AML-193 (cell line): ENCODE data around the gene PCNX2.
"Not testable (repeated sequence)": the region's sequence is repeated elsewhere in the genome, so short reads cannot be mapped to it uniquely, and the experiment has no call there.

ENCODE experiments used
- DNase-seq, 2 experiments: peaks; one replicate each; lab custom pipeline; 2025; lab: John Stamatoyannopoulos, UW

Gene PCNX2

DNA sequence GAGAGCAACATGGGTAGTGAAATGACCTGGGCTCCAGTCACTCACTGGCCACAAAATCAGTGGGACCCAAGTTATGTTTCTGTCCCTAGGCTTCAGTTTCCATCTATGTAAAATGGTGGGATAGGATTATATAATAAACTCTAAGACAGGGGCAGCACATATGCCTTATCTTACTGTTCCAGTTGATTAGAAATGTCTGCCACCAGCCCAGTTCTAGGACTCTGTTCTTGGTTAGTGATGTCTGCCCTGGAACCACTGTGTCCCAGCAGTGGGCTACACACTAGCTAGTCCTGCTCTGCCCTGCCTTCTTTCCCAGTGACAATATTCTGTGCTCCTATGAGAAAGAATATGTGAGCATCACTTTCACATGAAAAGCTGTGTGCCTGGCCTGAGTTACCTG, 138.3 kb downstream of the PCNX2 start:
- no peak for DNase-seq

DNA sequence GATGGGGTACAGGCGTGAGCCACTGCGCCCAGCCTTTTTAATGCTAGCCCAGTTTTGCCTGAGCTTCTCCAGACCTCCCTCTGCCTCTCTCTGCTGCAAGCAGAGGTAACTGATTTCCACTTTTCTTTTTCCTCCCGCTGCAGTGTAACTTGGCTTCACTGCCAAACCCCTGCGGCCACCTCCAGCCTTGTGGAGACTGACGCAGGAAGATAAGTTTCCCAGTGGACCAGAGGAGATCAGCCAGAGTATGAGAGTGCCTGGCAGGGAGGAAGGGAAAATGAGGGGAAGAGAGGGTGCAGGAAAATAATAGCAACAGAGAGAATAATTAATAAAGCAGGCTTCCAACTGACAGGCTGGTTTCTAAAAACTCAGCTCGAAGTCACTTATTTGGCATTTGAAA, 143.7 kb downstream of the PCNX2 start:
- no peak for DNase-seq

GRCh38 chr1:233144434-233144833, 151.1 kb downstream of the PCNX2 start:
- no peak for DNase-seq

DNA sequence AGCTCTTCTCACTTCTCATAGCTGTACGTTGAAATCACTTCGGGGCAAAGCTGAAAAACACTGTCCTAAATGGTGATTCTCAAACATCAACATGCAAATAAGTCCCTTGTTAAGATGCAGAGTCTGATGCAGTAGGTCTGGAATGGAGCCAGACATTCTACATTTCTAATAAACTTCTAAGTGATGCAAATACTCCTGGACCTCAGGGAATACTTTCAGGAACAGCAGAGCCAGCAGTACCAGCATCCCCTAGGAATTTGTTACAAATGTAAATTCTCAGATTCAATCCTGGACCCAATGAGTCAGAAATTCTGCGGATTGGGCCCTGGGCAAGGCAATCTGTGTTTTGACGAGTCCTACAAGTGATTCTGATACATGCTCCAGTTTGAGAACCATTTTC, 152.3 kb downstream of the PCNX2 start:
- no peak for DNase-seq

- DNase-seq, result no peak
These were observed 154.6 kb downstream of the PCNX2 start for GRCh38 chr1:233140974-233141373.

- DNase-seq, result no peak
These were observed 155.0 kb downstream of the PCNX2 start for GRCh38 chr1:233140499-233140898.

DNA sequence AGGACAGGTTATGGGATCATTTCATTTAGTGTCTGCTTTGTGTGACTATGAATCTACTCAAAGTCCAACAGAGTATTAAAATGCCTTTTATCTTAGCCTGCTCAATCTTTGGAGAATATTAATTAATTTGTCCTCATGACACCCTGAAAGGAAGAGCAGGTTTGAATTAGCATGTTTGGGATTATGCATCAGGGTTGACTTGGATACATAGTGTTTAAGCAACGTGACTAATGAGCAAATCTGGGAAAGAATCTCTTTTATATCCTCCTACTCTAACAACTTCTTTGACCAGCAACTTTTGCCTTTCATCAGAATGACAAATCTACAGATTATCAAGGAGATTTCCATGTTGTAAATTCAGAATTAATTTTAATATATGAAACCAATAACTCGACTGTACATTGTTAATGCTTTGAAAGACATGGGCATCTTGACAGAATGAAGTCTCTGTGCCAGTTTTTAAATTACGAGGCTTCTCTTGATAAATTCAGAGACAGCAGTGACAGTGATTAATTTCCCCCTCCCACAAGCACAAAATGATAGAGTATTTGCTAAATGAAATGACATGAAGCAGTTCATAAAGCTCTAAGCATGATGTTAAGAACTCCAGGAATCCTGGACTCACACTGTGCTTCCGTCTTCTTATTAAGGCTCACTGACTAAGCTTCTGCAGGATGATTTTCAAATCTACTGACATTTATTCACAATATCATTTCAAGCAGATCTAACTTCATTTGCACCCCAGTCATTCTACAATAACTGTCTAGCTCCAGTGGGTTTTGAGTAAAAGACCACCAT, 156.5 kb downstream of the PCNX2 start:
- no peak for DNase-seq

GRCh38 chr1:233135833-233136232, 159.7 kb downstream of the PCNX2 start:
- no peak for DNase-seq

DNA sequence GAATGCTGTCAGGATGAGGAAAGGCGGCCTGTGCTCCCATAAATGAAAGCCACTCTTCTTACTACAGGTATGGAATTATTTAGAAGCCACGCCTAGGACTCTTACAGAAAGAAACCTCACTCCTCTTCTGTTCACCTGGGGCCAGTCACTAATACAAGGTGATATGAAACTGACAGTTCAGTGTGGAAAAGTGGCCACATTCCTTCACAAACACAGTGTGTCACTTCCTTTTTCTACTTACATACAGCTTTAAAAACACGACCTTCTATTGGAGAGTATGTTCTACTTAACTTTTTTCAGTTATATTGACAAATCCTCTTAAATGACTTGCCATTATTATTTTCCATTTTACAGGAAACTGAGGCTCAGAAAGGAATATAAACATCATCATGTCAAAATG, 163.1 kb downstream of the PCNX2 start:
- peak in 1 of 2 experiments; percentile 0 for DNase-seq

GRCh38 chr1:233129031-233129430, 166.5 kb downstream of the PCNX2 start:
- DNase-seq, result not testable (repeated sequence)

DNA sequence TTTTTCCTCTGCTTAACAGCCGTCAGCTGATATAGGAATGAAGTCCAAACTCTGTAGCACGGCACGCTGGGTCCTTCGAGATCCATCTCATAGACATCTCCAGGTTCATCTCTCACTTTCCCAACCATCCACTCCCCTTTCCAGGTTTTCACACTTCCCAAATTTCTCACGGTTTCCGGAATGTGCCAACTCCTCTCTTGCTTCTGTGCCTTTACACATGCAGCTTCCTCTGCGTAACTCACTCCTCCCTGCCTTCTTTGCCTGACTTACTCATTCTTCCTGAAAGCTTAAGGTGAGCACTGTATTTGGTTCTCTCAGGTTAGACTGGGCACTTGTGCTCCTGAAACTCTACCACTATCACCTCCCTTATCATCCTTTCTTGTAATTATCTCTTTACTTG, 168.4 kb downstream of the PCNX2 start:
- DNase-seq, result no peak

DNA sequence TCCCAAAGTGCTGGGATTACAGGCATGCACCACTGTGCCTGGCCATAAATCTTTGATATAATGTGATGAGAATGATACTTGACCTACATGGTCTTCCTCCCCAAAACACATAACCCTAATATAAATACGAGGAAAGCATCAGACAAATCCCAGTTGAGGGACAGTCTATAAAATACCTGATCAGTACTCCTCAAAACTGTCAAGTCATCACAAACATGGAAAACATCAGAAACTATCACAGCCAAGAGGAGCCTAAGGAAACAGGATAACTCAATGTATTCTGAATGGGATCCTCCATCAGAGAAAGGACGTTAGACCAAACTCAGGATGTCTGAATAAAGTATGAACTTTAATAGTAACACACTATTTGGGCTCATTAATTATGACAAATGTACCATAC, 172.7 kb downstream of the PCNX2 start:
- no peak for DNase-seq

DNA sequence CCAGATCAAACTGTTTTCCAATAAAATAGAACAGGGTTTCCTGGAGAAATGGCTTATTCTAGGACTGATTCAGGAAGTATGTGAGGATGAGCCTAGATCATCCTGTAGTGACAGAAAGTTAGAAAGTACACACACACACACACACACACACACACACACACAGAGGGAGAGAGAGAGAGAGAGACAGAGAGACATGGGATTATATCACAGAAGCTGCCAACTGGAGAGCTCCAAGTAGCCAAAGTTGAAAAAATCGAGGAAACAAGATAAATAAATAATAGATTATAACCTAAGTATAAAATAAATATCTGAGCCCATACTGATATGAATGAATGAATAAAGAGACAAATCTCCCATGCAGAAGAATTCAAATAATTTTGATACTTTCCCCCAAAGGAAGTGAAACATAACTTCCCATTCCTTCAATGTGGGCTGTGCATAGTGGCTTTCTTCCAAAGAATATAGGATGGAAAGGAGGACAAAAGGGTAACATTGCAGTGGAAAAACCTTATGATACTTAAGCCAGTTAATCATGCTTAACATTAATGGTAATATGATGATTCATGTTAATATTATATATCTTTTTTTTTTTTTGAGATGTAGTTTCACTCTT, 173.5 kb downstream of the PCNX2 start:
- DNase-seq, result no peak

DNA sequence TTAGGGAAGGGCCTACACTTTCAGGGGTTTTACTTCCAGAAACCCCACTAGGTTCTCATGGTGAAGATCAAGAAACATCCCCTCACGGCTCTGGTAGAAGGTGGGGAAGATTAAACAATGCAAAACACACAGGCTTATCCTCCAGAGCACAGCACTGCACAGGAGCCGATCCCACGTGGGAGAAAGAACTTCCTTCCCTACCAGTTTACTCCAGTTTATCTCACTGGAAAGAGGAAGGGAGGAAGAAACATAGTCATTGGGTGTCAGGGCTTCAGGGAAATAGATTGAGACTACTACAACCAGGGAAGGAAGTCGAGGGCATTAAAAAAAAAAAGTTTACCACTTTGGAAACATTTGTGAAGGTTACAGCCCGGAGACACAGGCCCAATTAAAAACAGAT, 180.7 kb downstream of the PCNX2 start:
- DNase-seq, result peak; percentile 68 to 71

DNA sequence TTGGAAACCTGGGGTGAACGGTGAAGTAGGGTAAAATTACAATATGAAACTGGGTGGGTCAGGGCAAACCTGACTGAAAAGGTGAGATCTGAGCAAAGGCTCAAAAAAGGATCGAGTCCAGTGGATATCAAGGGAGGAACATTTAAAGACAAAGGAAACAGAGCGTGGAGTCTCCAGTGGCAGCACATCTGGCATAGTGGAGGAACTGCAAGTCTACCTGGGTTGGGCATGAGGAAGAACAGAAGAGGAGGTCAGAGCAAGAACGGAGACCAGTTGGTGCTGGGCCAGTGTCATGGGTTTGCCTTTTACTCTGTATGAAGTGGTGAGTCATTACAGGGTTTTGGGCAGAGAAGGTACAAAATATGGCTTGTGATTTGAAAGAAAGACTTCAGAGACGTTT, 181.4 kb downstream of the PCNX2 start:
- peak in 1 of 2 experiments; percentile 6 for DNase-seq

GRCh38 chr1:233113009-233113879, 182.3 kb downstream of the PCNX2 start:
- DNase-seq, result peak; percentile 98 to 99

DNA sequence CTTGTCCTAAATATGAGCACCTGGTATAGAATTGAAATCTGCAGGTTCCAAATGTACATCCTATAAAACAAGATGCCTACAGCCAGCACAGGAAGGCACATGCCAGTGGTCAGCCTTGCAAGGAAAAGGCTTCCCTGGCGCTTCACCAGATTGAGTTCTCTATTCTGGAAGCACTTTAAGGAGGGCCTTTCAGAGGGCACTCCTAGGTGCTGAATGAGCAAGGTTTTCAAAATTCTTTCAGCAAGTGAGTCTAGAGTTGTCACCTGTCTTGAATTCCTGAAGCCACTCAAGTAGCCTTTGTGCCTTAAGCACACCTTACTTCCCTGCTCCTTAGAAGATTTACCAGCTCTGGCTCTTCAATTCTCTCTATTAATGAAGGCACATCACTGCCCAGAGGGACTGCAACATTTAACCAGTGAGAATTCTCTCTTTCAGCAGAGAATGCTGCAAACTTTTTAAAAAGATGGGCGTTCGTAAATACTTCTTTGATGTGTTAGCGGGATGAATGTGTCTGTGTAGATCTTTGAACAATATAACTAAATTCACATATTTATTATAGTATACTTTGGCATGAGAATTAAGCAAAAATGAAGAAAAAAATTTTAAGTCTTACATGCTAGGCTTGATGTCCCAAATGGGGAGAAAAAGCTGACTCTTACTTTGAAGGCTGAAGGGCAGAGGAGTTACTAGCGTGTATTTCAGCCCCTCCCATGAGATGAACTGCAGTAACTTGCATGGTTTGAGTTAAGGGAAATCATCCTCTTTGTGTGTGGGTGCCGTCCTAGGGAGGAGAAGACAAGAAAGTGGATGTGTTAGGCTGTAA, 183.1 kb downstream of the PCNX2 start:
- no peak for DNase-seq

GRCh38 chr1:233111731-233112130, 183.8 kb downstream of the PCNX2 start:
- no peak for DNase-seq

DNA sequence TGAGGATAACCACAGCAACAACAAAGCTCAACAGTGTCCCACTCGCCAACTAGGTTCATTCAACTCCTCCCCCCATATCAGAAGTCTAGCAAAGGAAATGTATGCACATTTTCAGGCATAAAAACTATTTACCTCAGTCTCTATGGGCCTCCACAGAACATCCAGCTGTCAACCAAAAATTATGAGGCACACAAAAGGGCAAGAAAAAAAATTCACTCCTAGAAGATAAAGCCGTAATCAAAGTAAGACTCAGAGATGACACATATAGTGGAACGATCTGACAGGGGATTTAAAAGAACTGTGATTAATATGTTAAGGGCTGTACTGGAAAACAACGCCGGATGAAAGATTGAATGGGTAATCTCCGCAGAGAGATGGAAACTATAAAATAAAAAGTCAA, 186.4 kb downstream of the PCNX2 start:
- DNase-seq, result no peak

DNA sequence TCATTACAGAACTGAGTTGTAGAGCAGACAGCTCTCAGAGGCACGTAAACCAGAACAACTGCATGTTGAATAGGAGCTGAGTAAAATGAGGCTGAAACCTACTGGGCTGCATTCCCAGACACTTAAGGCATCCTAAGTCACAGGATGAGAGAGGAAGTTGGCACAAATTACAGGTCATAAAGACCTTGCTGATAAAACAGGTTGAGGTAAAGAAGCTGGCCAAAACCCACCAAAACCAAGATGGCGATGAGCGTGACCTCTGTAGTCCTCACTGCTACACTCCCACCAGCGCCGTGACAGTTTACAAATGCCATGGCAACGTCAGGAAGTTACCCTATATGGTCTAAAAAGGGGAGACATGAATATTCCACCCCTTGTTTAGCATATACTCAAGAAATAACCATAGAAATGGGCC, 187.8 kb downstream of the PCNX2 start:
- not testable (repeated sequence) for DNase-seq

DNA sequence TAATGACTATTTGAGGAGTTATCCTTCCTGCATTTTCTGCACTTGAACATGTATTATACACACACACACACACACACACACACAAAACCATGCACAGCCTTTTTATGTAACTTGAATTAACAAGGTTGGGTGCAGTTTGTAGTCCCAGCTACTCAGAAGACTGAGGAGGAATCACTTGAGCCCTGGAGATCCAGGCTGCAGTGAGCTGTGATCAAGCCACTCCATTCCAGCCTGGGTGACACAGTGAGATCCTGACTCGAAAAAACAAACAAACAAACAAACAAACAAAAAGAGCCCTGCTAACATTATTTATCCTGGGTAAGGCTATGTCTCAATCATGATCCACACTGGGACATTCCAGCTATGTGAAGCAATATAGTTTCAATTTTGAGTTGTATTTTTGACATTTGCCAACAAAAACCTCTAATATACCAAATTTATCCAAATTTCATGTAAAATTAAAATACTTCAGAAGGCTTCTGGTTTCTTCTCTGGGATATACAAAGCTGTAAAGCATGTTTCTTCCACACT, 188.3 kb downstream of the PCNX2 start:
- no peak for DNase-seq

- peak; percentile 48 to 54 for DNase-seq
These were observed 190.3 kb downstream of the PCNX2 start for GRCh38 chr1:233105225-233105624.
